ENCODE measurements around the gene CRABP2.

- TF ChIP-seq ZNF274 (IDR thresholded peaks at IDR 0.05; ENCODE audit: low read depth, low read length) (no peak), YY1 (IDR thresholded peaks at IDR 0.05; ENCODE audit: insufficient read depth, insufficient read length) (no peak)
Measured at GRCh38 chr1:156656806-156657740, 48.3 kb downstream of the CRABP2 start.

Measured in NT2/D1 (cell line).